IMR-90 (cell line): ENCODE measurements around the gene ZNF653. TPM values are rescaled to one million over a fixed set of nuclear protein-coding genes. Genes with fewer than 3 reads are reported as not detected.

Source experiments
- ATAC-seq: fragments of 200-7000 bp; cut with Tn5 transposase; 2 replicates; pipeline ENCODE4 v1.9.1; 2020; ENCODE audit warnings: low read depth, mild to moderate bottlenecking, moderate library complexity
- BruUV-seq: library from RNA; stranded (reverse); fragments of 400-500 nt; replicated peaks from 2 replicates; lab custom pipeline; 2021; lab: Mats Ljungman, UMichigan
- CTCF ChIA-PET: fragments of 300-600 bp; formaldehyde crosslinking; extraction: SDS; loops from one replicate; lab custom pipeline; 2021; ENCODE audit warnings: antibody characterized with exemption; lab: Yijun Ruan, JAX
- POLR2A ChIA-PET: fragments of 300-600 bp; sonication (Branson Sonifier 250); formaldehyde crosslinking; loops from one replicate; lab custom pipeline; 2022; ENCODE audit warnings: antibody characterized with exemption; ENCODE audit not compliant: unreplicated experiment; lab: Charles Lee
- DNase-seq: peaks from one replicate; pipeline ENCODE4 v3.0.0; 2013
- H2AFZ ChIP-seq: replicated peaks from 2 replicates; pipeline ENCODE3; 2013; ENCODE audit warnings: low read length, mild to moderate bottlenecking; ENCODE audit not compliant: poor library complexity
- H2AK5ac ChIP-seq: 2 replicates; pipeline ENCODE4 v1.6.1; 2013; ENCODE audit warnings: low read depth, low read length, inconsistent platforms
- H2AK9ac ChIP-seq: replicated peaks from 2 replicates; pipeline ENCODE3; 2013; ENCODE audit warnings: mild to moderate bottlenecking, low read depth, low read length, moderate library complexity; ENCODE audit not compliant: poor library complexity
- H2BK120ac ChIP-seq: 2 replicates; pipeline ENCODE4 v1.6.1; 2013; ENCODE audit warnings: low read depth, low read length, inconsistent platforms
- H2BK15ac ChIP-seq: 3 replicates; pipeline ENCODE4 v1.6.1; 2013; ENCODE audit warnings: low read depth, low read length, inconsistent platforms
- H2BK20ac ChIP-seq: 2 replicates; pipeline ENCODE4 v1.6.1; 2013; ENCODE audit warnings: low read depth, mild to moderate bottlenecking, inconsistent platforms, low read length, moderate library complexity
- H2BK5ac ChIP-seq: 2 replicates; pipeline ENCODE4 v1.6.1; 2013; ENCODE audit warnings: mild to moderate bottlenecking, low read depth, low read length, inconsistent platforms; ENCODE audit not compliant: poor library complexity, severe bottlenecking
- H3K14ac ChIP-seq: replicated peaks from 2 replicates; pipeline ENCODE4 v1.6.1; 2013; ENCODE audit warnings: low read depth, low read length, inconsistent platforms
- H3K18ac ChIP-seq: 2 replicates; pipeline ENCODE4 v1.6.1; 2013; ENCODE audit warnings: low read depth, low read length, control low read depth
- H3K23ac ChIP-seq: 2 replicates; pipeline ENCODE4 v1.6.1; 2013; ENCODE audit warnings: low read depth, low read length, inconsistent platforms
- H3K27ac ChIP-seq: 2 replicates; pipeline ENCODE4 v1.5.1; 2013; ENCODE audit warnings: mild to moderate bottlenecking, control low read depth, low read length; ENCODE audit not compliant: insufficient read depth
- H3K27me3 ChIP-seq: 2 replicates; pipeline ENCODE4 v1.6.1; 2013; ENCODE audit warnings: low read length; ENCODE audit not compliant: control insufficient read depth, insufficient read depth
- H3K36me3 ChIP-seq: 2 replicates; pipeline ENCODE4 v1.6.1; 2013; ENCODE audit warnings: low read length, mixed read lengths; ENCODE audit not compliant: control insufficient read depth, insufficient read depth
- H3K4ac ChIP-seq: 2 replicates; pipeline ENCODE4 v1.6.1; 2013; ENCODE audit warnings: low read depth, low read length, inconsistent platforms
- H3K4me1 ChIP-seq: 2 replicates; pipeline ENCODE4 v1.6.1; 2013; ENCODE audit warnings: low read length, mixed read lengths; ENCODE audit not compliant: control insufficient read depth, insufficient read depth
- H3K4me2 ChIP-seq: 2 replicates; pipeline ENCODE4 v1.6.1; 2013; ENCODE audit warnings: low read depth, mild to moderate bottlenecking, control low read depth, low read length, moderate library complexity
- H3K4me3 ChIP-seq: 2 replicates; pipeline ENCODE4 v1.5.1; 2013; ENCODE audit warnings: low read depth, mild to moderate bottlenecking, control low read depth, low read length, moderate library complexity; ENCODE audit not compliant: insufficient read depth
- H3K56ac ChIP-seq: 2 replicates; pipeline ENCODE4 v1.6.1; 2013; ENCODE audit warnings: low read length, inconsistent platforms; ENCODE audit not compliant: insufficient read depth; ENCODE audit errors: extremely low read depth
- H3K79me1 ChIP-seq, 2 experiments: 2 replicates each; pipeline ENCODE4 v1.6.1; 2013; ENCODE audit warnings: low read length in 2 of 2, inconsistent platforms in 1 of 2, low read depth in 1 of 2
- H3K9ac ChIP-seq: 2 replicates; pipeline ENCODE4 v1.6.1; 2013; ENCODE audit warnings: low read depth, low read length, control low read depth
- H3K9me1 ChIP-seq: 2 replicates; pipeline ENCODE4 v1.6.1; 2013; ENCODE audit warnings: low read length, inconsistent platforms; ENCODE audit not compliant: insufficient read depth
- H3K9me3 ChIP-seq: 2 replicates; pipeline ENCODE4 v1.6.1; 2013; ENCODE audit warnings: low read length; ENCODE audit not compliant: control insufficient read depth, insufficient read depth
- H4K20me1 ChIP-seq: 2 replicates; pipeline ENCODE4 v1.6.1; 2013; ENCODE audit warnings: low read length, inconsistent platforms; ENCODE audit not compliant: insufficient read depth
- H4K5ac ChIP-seq: 2 replicates; pipeline ENCODE4 v1.6.1; 2013; ENCODE audit warnings: mild to moderate bottlenecking, low read depth, low read length, control low read depth
- H4K8ac ChIP-seq, 2 experiments: 2 replicates each; pipeline ENCODE4 v1.6.1; 2013; ENCODE audit warnings: low read depth in 2 of 2, low read length in 2 of 2, control low read depth in 1 of 2, inconsistent platforms in 1 of 2
- H4K91ac ChIP-seq: 2 replicates; pipeline ENCODE4 v1.6.1; 2013; ENCODE audit warnings: low read depth, low read length, inconsistent platforms; ENCODE audit not compliant: insufficient read depth
- BHLHE40 ChIP-seq: fragments of 150-350 bp; IDR thresholded peaks from 2 replicates; pipeline ENCODE4 v1.6.1; 2016; ENCODE audit warnings: mild to moderate bottlenecking, low read depth, low read length
- CEBPB ChIP-seq: IDR thresholded peaks from 2 replicates; pipeline ENCODE4 v1.6.1; 2012; ENCODE audit warnings: low read depth, low read length, improper control_type of control experiment
- CHD1 ChIP-seq: IDR thresholded peaks from 2 replicates; pipeline ENCODE4 v1.6.1; 2012; ENCODE audit warnings: low read depth, low read length, improper control_type of control experiment
- MAFK ChIP-seq: IDR thresholded peaks from 2 replicates; pipeline ENCODE4 v1.6.1; 2012; ENCODE audit warnings: low read depth, low read length, improper control_type of control experiment
- MAZ ChIP-seq: IDR thresholded peaks from 2 replicates; pipeline ENCODE4 v1.6.1; 2012; ENCODE audit warnings: low read depth, mild to moderate bottlenecking, low read length, improper control_type of control experiment, moderate library complexity, borderline replicate concordance
- NFE2L2 ChIP-seq: fragments of 150-350 bp; IDR thresholded peaks from 2 replicates; pipeline ENCODE4 v1.6.1; 2016; ENCODE audit warnings: low read depth, mild to moderate bottlenecking, low read length
- POLR2A ChIP-seq: IDR thresholded peaks from 2 replicates; pipeline ENCODE4 v1.6.1; 2012; ENCODE audit warnings: mild to moderate bottlenecking, low read depth, low read length
- RAD21 ChIP-seq: IDR thresholded peaks from 2 replicates; pipeline ENCODE4 v1.6.1; 2012; ENCODE audit warnings: low read length, improper control_type of control experiment
- RFX5 ChIP-seq: IDR thresholded peaks from 2 replicates; pipeline ENCODE4 v1.8.0; 2012; ENCODE audit warnings: low read depth, mild to moderate bottlenecking, low read length, moderate library complexity
- SMC3 ChIP-seq: fragments of 150-350 bp; IDR thresholded peaks from 2 replicates; pipeline ENCODE4 v1.6.1; 2016; ENCODE audit warnings: low read depth, mild to moderate bottlenecking, antibody characterized with exemption, low read length, moderate library complexity
- WGBS, 2 experiments: methylation state at CpG; one replicate each; pipeline versions ENCODE4 v1.1.5 to v1.1.7; 2013; ENCODE audit warnings: missing lambda C conversion rate in 2 of 2; ENCODE audit not compliant: insufficient read length in 1 of 2; ENCODE audit errors: extremely low coverage in 2 of 2; 5-methylcytosine and 5-hydroxymethylcytosine counted together
- dilution Hi-C: fragments of 300-500 bp; cut with HindIII; formaldehyde crosslinking; loops from one replicate; pipeline ENCODE4 v1.14.3; 2018; ENCODE audit warnings: low sequenced_read_pairs; ENCODE audit not compliant: unreplicated experiment
- in situ Hi-C: fragments of 300-500 bp; cut with MboI; formaldehyde crosslinking; loops from 3 replicates; pipeline ENCODE4 v1.14.3; 2019; ENCODE audit warnings: low sequenced_read_pairs, inconsistent platforms, mixed read lengths
- intact Hi-C: fragments of 100-400 bp; cut with micrococcal nuclease; formaldehyde crosslinking; loops from 2 replicates; pipeline ENCODE4 v1.10.0; 2022
- polyA plus RNA-seq, 3 experiments: library from polyadenylated mRNA; depleted of rRNA; stranded (reverse); fragments of >200 nt; gene quantifications; 2 replicates each; pipeline ENCODE4 v1.2.3, GENCODE V29; 2012; ENCODE audit warnings: low replicate concordance in 1 of 3
- total RNA-seq: library from RNA; depleted of rRNA; stranded (reverse); fragments of >200 nt; gene quantifications from 2 replicates; pipeline ENCODE4 v1.2.3, GENCODE V29; 2012
- TF ChIP-seq, protein P1 (sequence below): fragments of 150-350 bp; IDR thresholded peaks from 2 replicates; pipeline ENCODE4 v1.6.1; 2016; ENCODE audit warnings: low read depth, mild to moderate bottlenecking, low read length, moderate library complexity, borderline replicate concordance
- TF ChIP-seq, protein P2 (sequence below): fragments of 150-350 bp; IDR thresholded peaks from 2 replicates; pipeline ENCODE4 v1.6.1; 2017; ENCODE audit warnings: mild to moderate bottlenecking, antibody characterized with exemption, low read length, low read depth
- TF ChIP-seq, protein P3 (sequence below): conservative IDR thresholded peaks from 2 replicates; pipeline ENCODE4 v1.5.1; 2012; ENCODE audit warnings: mild to moderate bottlenecking, low read depth, low read length, improper control_type of control experiment

ZNF653 gene
- total and polyA plus RNA-seq, 2 of the 4 experiments (the other 2 are of a cell fraction) = 3.9 to 9.0 TPM

DNA sequence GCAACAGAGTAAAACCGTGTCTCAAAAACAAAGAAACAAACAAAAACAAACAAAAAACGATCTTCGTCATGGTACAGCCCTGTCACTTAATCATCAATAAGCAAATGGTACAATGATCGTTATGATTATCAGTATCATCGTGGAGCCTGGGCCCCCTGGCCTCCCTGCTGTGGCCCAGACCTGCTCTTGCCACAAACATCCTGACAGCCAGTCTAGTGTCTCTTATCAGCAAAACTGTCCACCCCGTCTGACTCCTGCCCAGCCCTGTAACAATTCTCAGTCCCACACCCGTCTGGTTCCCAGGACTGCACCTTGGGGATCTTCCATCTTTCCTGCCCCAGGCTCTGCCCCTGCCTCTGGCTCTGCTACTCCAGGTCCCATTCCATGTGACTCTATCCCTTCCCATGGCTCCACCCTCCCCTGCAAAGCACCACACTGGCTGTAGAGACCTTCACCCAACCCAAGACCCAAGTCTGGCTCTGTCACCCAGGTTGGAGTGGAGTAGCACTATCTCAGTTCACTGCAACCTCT is 5.7 kb downstream of the ZNF653 start:
- H3K36me3 ChIP-seq = peaks cover 8% of the 10 kb centered on the region
- H3K14ac ChIP-seq = no peak overlapping the region
- no peak for ATAC-seq
- H3K4me2 ChIP-seq = no peak overlapping the region
- no peak overlapping the region for H2BK5ac ChIP-seq
- no peak overlapping the region for H3K56ac ChIP-seq
- no peak overlapping the region for H2AK9ac ChIP-seq
- H2AFZ ChIP-seq = no peak overlapping the region
- ChIA-PET CTCF (no interaction called here), POLR2A (interaction anchor here (0.6 kb wide), 1 partner anchor 207 kb away, joined by 5 read pairs; no protein-coding TSS in a partner anchor)
- WGBS, 2 experiments = 50% methylated on average over 1 of the region's 7 CpGs; no CpG with 5 or more reads in 1 of the 2 experiments
- no peaks in the 10 kb centered on the region; the same call in 1 of the 2 replicates for H4K20me1 ChIP-seq
- intact Hi-C loops (no loop called here), dilution Hi-C loops (no loop called here), in situ Hi-C loops (no loop called here)
- H3K79me1 ChIP-seq = peaks cover 14 to 40% of the 10 kb centered on the region in 2 experiments; a peak in 3 of 4 replicates
- H3K23ac ChIP-seq = no peak overlapping the region
- TF ChIP-seq BHLHE40 (no peak), MAFK (no peak), MAZ (no peak), POLR2A (no peak), NFE2L2 (no peak), CEBPB (no peak), RAD21 (no peak), RFX5 (no peak), SMC3 (no peak), CHD1 (no peak)
- TF ChIP-seq, protein P1, sequence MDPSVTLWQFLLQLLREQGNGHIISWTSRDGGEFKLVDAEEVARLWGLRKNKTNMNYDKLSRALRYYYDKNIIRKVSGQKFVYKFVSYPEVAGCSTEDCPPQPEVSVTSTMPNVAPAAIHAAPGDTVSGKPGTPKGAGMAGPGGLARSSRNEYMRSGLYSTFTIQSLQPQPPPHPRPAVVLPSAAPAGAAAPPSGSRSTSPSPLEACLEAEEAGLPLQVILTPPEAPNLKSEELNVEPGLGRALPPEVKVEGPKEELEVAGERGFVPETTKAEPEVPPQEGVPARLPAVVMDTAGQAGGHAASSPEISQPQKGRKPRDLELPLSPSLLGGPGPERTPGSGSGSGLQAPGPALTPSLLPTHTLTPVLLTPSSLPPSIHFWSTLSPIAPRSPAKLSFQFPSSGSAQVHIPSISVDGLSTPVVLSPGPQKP = no peak
- TF ChIP-seq, protein P2, sequence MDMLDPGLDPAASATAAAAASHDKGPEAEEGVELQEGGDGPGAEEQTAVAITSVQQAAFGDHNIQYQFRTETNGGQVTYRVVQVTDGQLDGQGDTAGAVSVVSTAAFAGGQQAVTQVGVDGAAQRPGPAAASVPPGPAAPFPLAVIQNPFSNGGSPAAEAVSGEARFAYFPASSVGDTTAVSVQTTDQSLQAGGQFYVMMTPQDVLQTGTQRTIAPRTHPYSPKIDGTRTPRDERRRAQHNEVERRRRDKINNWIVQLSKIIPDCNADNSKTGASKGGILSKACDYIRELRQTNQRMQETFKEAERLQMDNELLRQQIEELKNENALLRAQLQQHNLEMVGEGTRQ = no peak
- TF ChIP-seq, protein P3, sequence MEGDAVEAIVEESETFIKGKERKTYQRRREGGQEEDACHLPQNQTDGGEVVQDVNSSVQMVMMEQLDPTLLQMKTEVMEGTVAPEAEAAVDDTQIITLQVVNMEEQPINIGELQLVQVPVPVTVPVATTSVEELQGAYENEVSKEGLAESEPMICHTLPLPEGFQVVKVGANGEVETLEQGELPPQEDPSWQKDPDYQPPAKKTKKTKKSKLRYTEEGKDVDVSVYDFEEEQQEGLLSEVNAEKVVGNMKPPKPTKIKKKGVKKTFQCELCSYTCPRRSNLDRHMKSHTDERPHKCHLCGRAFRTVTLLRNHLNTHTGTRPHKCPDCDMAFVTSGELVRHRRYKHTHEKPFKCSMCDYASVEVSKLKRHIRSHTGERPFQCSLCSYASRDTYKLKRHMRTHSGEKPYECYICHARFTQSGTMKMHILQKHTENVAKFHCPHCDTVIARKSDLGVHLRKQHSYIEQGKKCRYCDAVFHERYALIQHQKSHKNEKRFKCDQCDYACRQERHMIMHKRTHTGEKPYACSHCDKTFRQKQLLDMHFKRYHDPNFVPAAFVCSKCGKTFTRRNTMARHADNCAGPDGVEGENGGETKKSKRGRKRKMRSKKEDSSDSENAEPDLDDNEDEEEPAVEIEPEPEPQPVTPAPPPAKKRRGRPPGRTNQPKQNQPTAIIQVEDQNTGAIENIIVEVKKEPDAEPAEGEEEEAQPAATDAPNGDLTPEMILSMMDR = no peak
- no peak overlapping the region for H2BK120ac ChIP-seq
- no peak overlapping the region for H2AK5ac ChIP-seq
- H3K4me1 ChIP-seq = peaks cover 5% of the 10 kb centered on the region
- H3K9me3 ChIP-seq = no peaks in the 10 kb centered on the region
- no peaks in the 10 kb centered on the region for H3K27me3 ChIP-seq
- H3K18ac ChIP-seq = no peak overlapping the region
- no peak overlapping the region for H3K4me3 ChIP-seq
- no peak overlapping the region for H4K5ac ChIP-seq
- no peak overlapping the region for H3K27ac ChIP-seq
- no peak overlapping the region for H3K9ac ChIP-seq
- H4K8ac ChIP-seq = no peak overlapping the region
- no peak overlapping the region for H3K4ac ChIP-seq
- no peak overlapping the region for H2BK20ac ChIP-seq
- no peak overlapping the region for H2BK15ac ChIP-seq
- DNase-seq = no peak
- H3K9me1 ChIP-seq = peaks cover 11% of the 10 kb centered on the region
- no TSS peak for BruUV-seq
- H4K91ac ChIP-seq = no peak overlapping the region
